Left lung (tissue), 10 donors: ENCODE results near the gene HES5. TPM values are rescaled to one million over a fixed set of nuclear protein-coding genes. Genes with fewer than 3 reads are reported as not detected.
"Not testable (repeated sequence)": the region's sequence is repeated elsewhere in the genome, so short reads cannot be mapped to it uniquely, and the experiment has no call there.

Experiments
- ATAC-seq: fragments of 200-7000 bp; cut with Tn5 transposase; one replicate; pipeline ENCODE4 v1.9.1; 2020; ENCODE audit warnings: moderate library complexity
- DNase-seq, 4 donors: peaks; one replicate each; pipeline ENCODE4 v3.0.0-alpha.2; 2013 to 2020
- H3K27ac ChIP-seq, 2 donors: fragments of 200-600 bp; sonication (generic) in 1 of 2; one replicate each; pipeline versions ENCODE4 v1.5.0 to v1.8.0; 2020 to 2021
- H3K27me3 ChIP-seq, 2 donors: fragments of 200-600 bp; sonication (generic) in 1 of 2; one replicate each; pipeline versions ENCODE4 v1.5.0 to v1.8.0; 2020 to 2021
- H3K36me3 ChIP-seq, 2 donors: fragments of 200-600 bp; sonication (generic) in 1 of 2; one replicate each; pipeline versions ENCODE4 v1.5.0 to v1.8.0; 2020 to 2021
- H3K4me1 ChIP-seq, 2 donors: fragments of 200-600 bp; one replicate each; pipeline ENCODE4 v1.8.0; 2021
- H3K4me3 ChIP-seq, 2 donors: fragments of 200-600 bp; sonication (generic) in 1 of 2; one replicate each; pipeline versions ENCODE4 v1.5.0 to v1.8.0; 2020 to 2021; ENCODE audit warnings: mild to moderate bottlenecking in 1 of 2
- H3K9me3 ChIP-seq, 2 donors: fragments of 200-600 bp; sonication (generic) in 1 of 2; one replicate each; pipeline versions ENCODE4 v1.5.0 to v1.8.0; 2020 to 2021
- intact Hi-C, 2 donors: fragments of 100-400 bp; cut with DNase I; formaldehyde crosslinking; loops; one replicate each; pipeline versions ENCODE4 v1.11.2 to v1.14.2; 2022
- polyA plus RNA-seq, 6 donors: library from polyadenylated mRNA; unstranded; fragments of 120-200 nt; gene quantifications; one replicate each; pipeline ENCODE4 v1.2.1, GENCODE V29; 2013; ENCODE audit not compliant: insufficient read length in 6 of 6
- total RNA-seq, 2 donors: library from RNA; stranded (reverse); fragmentation: NEBNext Ultra II Directional; extraction: Animal tissue kit (Norgen Biotek cat#: 25700); gene quantifications; one replicate each; pipeline ENCODE4 v1.2.1, GENCODE V29; 2021
- TF ChIP-seq, protein P1 (sequence below), 2 donors: fragments of 200-600 bp; sonication (generic) in 1 of 2; IDR thresholded peaks; one replicate each; pipeline versions ENCODE4 v1.5.0 to v1.8.0; 2021; ENCODE audit warnings: antibody characterized with exemption in 2 of 2
- donor health status: DM: no; HTN: yes; CAD: no.
- donor health status: DM: no; HTN: no; CAD: no.

Gene HES5
- total and polyA plus RNA-seq, 8 donors: 0.21 to 1.2 (median 0.65) TPM

DNA sequence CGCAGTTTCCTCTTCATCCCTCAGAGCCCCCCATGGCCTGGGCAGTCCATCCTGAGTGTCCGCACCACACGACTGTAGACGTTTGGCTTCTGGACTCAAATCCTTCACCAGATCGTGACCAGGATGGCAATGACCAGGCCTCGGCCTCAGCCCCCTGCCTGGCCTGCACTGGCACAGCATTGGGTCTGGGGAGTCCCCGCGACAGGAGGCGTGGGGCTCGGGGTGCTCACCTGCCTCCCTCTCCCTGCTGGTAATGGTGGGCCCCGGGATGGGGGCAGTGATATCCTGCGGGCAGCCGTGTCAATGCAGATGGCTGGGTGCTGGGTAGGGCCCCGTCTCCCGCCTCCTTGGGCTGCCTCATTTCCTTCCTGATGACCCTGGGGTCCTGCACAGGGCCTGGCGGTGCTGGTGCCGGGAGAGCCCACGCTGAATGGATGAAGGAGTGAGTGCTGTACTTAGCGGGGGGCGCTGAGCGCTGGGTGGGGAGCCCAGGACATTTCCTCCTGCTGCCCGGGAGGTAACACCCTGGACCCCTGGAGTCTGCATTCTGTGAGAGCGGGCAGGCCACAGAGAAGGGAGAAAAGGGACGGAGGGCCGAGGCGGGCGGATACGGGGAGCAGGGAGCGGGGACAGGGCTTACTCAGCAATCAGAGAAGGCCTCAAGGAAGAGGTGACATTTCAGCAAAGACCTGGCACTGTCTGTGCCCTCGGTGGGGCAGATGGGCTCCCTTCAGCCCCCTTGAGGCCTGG lies 24.0 kb upstream of the HES5 start:
- H3K4me3 ChIP-seq: no peak overlapping the region
- peaks cover 0 to 15% of the 10 kb centered on the region in 2 donors for H3K36me3 ChIP-seq
- DNase-seq (peak in 1 of 4 donors; percentile 54), ATAC-seq (no peak)
- peaks cover 14 to 59% of the 10 kb centered on the region in 2 donors for H3K4me1 ChIP-seq
- no peaks in the 10 kb centered on the region for H3K27me3 ChIP-seq
- intact Hi-C loops: no loop called here
- TF ChIP-seq, protein P1, sequence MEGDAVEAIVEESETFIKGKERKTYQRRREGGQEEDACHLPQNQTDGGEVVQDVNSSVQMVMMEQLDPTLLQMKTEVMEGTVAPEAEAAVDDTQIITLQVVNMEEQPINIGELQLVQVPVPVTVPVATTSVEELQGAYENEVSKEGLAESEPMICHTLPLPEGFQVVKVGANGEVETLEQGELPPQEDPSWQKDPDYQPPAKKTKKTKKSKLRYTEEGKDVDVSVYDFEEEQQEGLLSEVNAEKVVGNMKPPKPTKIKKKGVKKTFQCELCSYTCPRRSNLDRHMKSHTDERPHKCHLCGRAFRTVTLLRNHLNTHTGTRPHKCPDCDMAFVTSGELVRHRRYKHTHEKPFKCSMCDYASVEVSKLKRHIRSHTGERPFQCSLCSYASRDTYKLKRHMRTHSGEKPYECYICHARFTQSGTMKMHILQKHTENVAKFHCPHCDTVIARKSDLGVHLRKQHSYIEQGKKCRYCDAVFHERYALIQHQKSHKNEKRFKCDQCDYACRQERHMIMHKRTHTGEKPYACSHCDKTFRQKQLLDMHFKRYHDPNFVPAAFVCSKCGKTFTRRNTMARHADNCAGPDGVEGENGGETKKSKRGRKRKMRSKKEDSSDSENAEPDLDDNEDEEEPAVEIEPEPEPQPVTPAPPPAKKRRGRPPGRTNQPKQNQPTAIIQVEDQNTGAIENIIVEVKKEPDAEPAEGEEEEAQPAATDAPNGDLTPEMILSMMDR (IDR thresholded peaks at IDR 0.05): no peak
- H3K27ac ChIP-seq: no peak overlapping the region
- H3K9me3 ChIP-seq: no peaks in the 10 kb centered on the region

DNA sequence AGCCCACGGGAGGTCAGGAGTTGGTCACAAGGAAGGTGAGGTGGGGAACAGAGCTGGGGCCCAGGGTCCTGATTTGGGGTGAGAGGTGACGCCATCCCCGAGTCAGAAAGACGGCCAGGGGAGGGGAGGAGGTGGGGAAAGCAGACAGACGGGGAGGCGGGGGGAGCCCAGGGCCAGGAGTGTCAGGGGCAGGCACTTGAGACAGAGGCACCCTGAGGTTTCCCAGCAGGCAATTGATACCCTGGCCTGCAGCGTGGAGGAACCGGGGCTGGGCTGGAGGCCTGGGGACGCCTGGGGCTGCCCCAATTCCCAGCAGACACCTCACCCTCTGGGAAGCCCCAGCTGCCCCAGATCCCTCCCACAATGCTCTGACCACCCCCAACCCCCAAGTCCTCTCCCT lies 23.0 kb upstream of the HES5 start:
- H3K27me3 ChIP-seq, H3K27ac ChIP-seq, ATAC-seq, H3K9me3 ChIP-seq, H3K36me3 ChIP-seq, intact Hi-C loops, H3K4me3 ChIP-seq, DNase-seq: not testable (repeated sequence)
- peaks cover 22 to 59% of the 10 kb centered on the region in 2 donors for H3K4me1 ChIP-seq

GRCh38 chr1:2552189-2552588 lies 22.1 kb upstream of the HES5 start:
- ATAC-seq (no peak), DNase-seq (no peak)
- H3K36me3 ChIP-seq: no peaks in the 10 kb centered on the region
- H3K27ac ChIP-seq: no peak overlapping the region
- peaks cover 24 to 59% of the 10 kb centered on the region in 2 donors for H3K4me1 ChIP-seq
- no peaks in the 10 kb centered on the region for H3K9me3 ChIP-seq
- intact Hi-C loops: no loop called here
- H3K27me3 ChIP-seq: no peaks in the 10 kb centered on the region
- TF ChIP-seq, protein P1 (IDR thresholded peaks at IDR 0.05): no peak
- no peak overlapping the region for H3K4me3 ChIP-seq

DNA sequence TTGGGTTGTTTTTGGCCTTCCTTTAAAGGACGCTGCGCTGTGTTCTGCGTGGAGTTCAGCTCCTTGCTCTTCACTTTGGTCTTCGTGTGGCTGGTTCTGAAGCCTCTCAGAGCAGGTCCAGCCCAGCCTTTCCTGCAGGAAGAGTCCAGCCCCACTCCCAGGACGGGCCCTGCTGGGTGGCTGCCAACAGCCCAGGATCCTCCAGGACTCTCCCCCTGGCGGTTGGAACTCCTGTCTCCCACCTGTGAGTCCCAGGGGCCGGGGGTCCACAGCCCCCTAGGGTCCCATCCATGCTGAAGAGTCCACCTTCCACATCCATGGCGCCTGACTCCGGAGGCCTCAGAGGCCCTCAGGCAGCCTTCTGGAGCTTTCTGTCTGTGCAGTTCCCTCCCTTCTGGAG lies 21.5 kb upstream of the HES5 start:
- ATAC-seq, H3K36me3 ChIP-seq, intact Hi-C loops, H3K9me3 ChIP-seq, DNase-seq, H3K27me3 ChIP-seq: not testable (repeated sequence)
- peaks cover 27 to 59% of the 10 kb centered on the region in 2 donors for H3K4me1 ChIP-seq
- peak overlapping the region in 1 of 2 donors; percentile 24 for H3K4me3 ChIP-seq
- TF ChIP-seq, protein P1 (IDR thresholded peaks at IDR 0.05): peak in 1 of 2 donors; percentile 12
- peak overlapping the region in 1 of 2 donors; percentile 18 for H3K27ac ChIP-seq

DNA sequence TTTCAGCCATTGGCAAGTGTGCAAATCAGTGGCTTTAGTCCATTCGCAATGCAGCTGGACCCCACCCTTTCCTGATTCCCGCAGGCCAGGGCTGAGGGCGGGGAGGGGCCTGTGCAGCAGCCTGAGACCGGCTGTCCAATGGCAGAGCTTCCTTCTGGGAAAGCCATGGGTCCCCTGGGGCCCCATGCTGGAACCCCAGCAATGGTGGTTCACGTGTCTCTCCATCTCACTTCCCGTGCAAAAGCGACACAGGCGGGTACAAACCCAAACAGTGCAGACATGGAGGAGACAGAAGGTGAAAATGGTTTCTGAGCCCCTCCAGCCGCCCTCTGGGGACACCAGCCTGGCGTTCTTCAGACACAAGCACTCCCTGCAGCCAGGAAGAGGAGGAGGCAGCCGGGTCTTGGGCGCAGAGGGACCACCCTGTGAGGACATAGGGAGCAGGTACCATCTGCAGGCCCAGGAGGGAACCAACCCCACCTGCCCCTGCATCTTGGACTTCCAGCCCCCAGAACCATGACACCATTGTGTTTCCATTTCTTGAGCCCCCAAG lies 20.3 kb upstream of the HES5 start:
- Histone ChIP-seq H3K4me1 (peaks cover 27 to 63% of the 10 kb centered on the region in 2 donors), H3K27ac (peak overlapping the region in 1 of 2 donors; percentile 97)
- intact Hi-C loops: not testable (repeated sequence)

GRCh38 chr1:2549367-2550029 lies 19.4 kb upstream of the HES5 start:
- ATAC-seq, H3K9me3 ChIP-seq, H3K27me3 ChIP-seq, DNase-seq, H3K36me3 ChIP-seq: not testable (repeated sequence)
- intact Hi-C loops: loop anchor here in 1 of 2 donors (10.0 kb wide), 1 partner anchor 135 kb away; the partner anchor contains the start of gene PEX10
- Histone ChIP-seq H3K27ac (peak overlapping the region; percentile 97), H3K4me1 (peaks cover 31 to 63% of the 10 kb centered on the region in 2 donors), H3K4me3 (peak overlapping the region in 1 of 2 donors; percentile 61)

More for the DNA sequence above, 20.3 kb upstream of the HES5 start:
- ATAC-seq, H3K27me3 ChIP-seq, H3K36me3 ChIP-seq, H3K9me3 ChIP-seq, DNase-seq: not testable (repeated sequence)
- peak overlapping the region in 1 of 2 donors; percentile 24 for H3K4me3 ChIP-seq
